HepG2 (cell line): ENCODE results near the gene ANK3. TPM values are rescaled to one million over a fixed set of nuclear protein-coding genes. Genes with fewer than 3 reads are reported as not detected.

Experiments used
- ATAC-seq: fragments of 200-7000 bp; cut with Tn5 transposase; 3 replicates; pipeline ENCODE4 v1.9.1; 2020; ENCODE audit warnings: mild to moderate bottlenecking, moderate library complexity
- BruUV-seq: library from RNA; stranded (reverse); fragments of 400-500 nt; replicated peaks from 2 replicates; lab custom pipeline; 2021; lab: Mats Ljungman, UMichigan
- CTCF ChIA-PET: fragments of 300-600 bp; formaldehyde crosslinking; extraction: SDS; loops from one replicate; lab custom pipeline; 2021; ENCODE audit warnings: low total read pairs, inconsistent platforms, low intra/inter-chr PET ratio; lab: Yijun Ruan, JAX
- POLR2A ChIA-PET: fragments of 350-600 bp; sonication (Branson Sonifier 250); formaldehyde crosslinking; loops from one replicate; lab custom pipeline; 2020; ENCODE audit warnings: antibody characterized with exemption, inconsistent platforms; lab: Yijun Ruan, JAX
- DNase-seq: peaks from one replicate; pipeline ENCODE4 v3.0.0-alpha.2; 2015; ENCODE audit warnings: low spot score
- FAIRE-seq: peaks from 3 replicates; lab custom pipeline; 2011; peaks lifted over from hg19 to GRCh38; lab: Jason Lieb, UNC
- H2AFZ ChIP-seq: one replicate; pipeline ENCODE4 v1.6.1; 2011; ENCODE audit warnings: low read length, inconsistent platforms
- H3K27ac ChIP-seq: fragments of 300-600 bp; 3 replicates; pipeline ENCODE4 v1.8.0; 2011; ENCODE audit warnings: mixed run types, mild to moderate bottlenecking, mixed read lengths, low read length, inconsistent platforms; ENCODE audit not compliant: insufficient read depth; ENCODE audit errors: extremely low read length
- H3K27me3 ChIP-seq, 2 experiments: fragments of 200-600 bp in 1 of 2; 2 replicates in 1 of 2; 3 replicates in 1 of 2; pipeline versions ENCODE4 v1.6.0 to v1.8.0; 2011; ENCODE audit warnings: low read length in 2 of 2, mild to moderate bottlenecking in 2 of 2, moderate library complexity in 2 of 2, inconsistent platforms in 1 of 2; ENCODE audit not compliant: insufficient read depth in 2 of 2, control insufficient read depth in 1 of 2
- H3K36me3 ChIP-seq, 2 experiments: fragments of 200-600 bp in 1 of 2; replicated peaks in 1 of 2; 2 replicates in 1 of 2; 3 replicates in 1 of 2; pipeline versions ENCODE4 v1.5.1 to v1.8.0; 2011; ENCODE audit warnings: low read length in 2 of 2, inconsistent platforms in 1 of 2; ENCODE audit not compliant: insufficient read depth in 2 of 2, control insufficient read depth in 1 of 2
- H3K4me1 ChIP-seq: 2 replicates; pipeline ENCODE4 v1.5.1; 2012; ENCODE audit warnings: low read length, inconsistent platforms; ENCODE audit not compliant: insufficient read depth
- H3K4me2 ChIP-seq: 2 replicates; pipeline ENCODE4 v1.6.0; 2011; ENCODE audit warnings: low read depth, low read length, inconsistent platforms
- H3K4me3 ChIP-seq, 3 experiments: fragments of 200-600 bp in 1 of 3; sonication (generic), shearing (Covaris generic) in 1 of 3; replicated peaks in 1 of 3; 2 replicates each; pipeline ENCODE4 v1.5.1; 2011 to 2016; ENCODE audit warnings: low read length in 3 of 3, inconsistent platforms in 2 of 3, low read depth in 2 of 3, mild to moderate bottlenecking in 2 of 3, control low read depth in 1 of 3, mixed read lengths in 1 of 3; ENCODE audit not compliant: insufficient read depth in 1 of 3
- H3K79me2 ChIP-seq: one replicate; pipeline ENCODE4 v1.6.1; 2011; ENCODE audit warnings: low read length, inconsistent platforms; ENCODE audit not compliant: insufficient read depth
- H3K9ac ChIP-seq: 2 replicates; pipeline ENCODE4 v1.6.0; 2011; ENCODE audit warnings: mild to moderate bottlenecking, low read depth, low read length, inconsistent platforms; ENCODE audit not compliant: insufficient read depth
- H3K9me3 ChIP-seq: 2 replicates; pipeline ENCODE4 v1.5.1; 2012; ENCODE audit warnings: mild to moderate bottlenecking, low read length
- H4K20me1 ChIP-seq: 2 replicates; pipeline ENCODE4 v1.6.0; 2011; ENCODE audit warnings: inconsistent platforms, mild to moderate bottlenecking, low read length, moderate library complexity; ENCODE audit not compliant: insufficient read depth
- CREB1 ChIP-seq, 2 experiments: fragments of 450-650 bp in 1 of 2; IDR thresholded peaks; 2 replicates each; pipeline ENCODE4 v1.6.1; 2016 to 2017; ENCODE audit warnings: control low read depth in 1 of 2, mild to moderate bottlenecking in 1 of 2, missing compliant biosample characterization in 1 of 2, missing genetic modification characterization in 1 of 2
- HDAC6 ChIP-seq: fragments of 200-600 bp; sonication (generic); IDR thresholded peaks from 2 replicates; pipeline ENCODE4 v1.7.0; 2017; ENCODE audit warnings: mild to moderate bottlenecking, antibody characterized with exemption, low read length, low read depth
- HINFP ChIP-seq: sonication (generic); formaldehyde crosslinking; IDR thresholded peaks from 2 replicates; pipeline ENCODE4 v1.4.0; 2020; ENCODE audit warnings: low read depth, mild to moderate bottlenecking, missing genetic modification reagents
- HNF4A ChIP-seq: sonication (generic); formaldehyde crosslinking; IDR thresholded peaks from 2 replicates; pipeline ENCODE4 v1.4.0; 2020; ENCODE audit warnings: missing genetic modification reagents
- KIAA2018 ChIP-seq: sonication (generic); formaldehyde crosslinking; IDR thresholded peaks from 2 replicates; pipeline ENCODE4 v1.5.0; 2020; ENCODE audit warnings: mild to moderate bottlenecking, missing genetic modification reagents, borderline replicate concordance
- NBN ChIP-seq: fragments of 450-650 bp; conservative IDR thresholded peaks from 2 replicates; pipeline ENCODE4 v1.6.1; 2017
- NCOA2 ChIP-seq: sonication (generic); formaldehyde crosslinking; IDR thresholded peaks from 2 replicates; pipeline ENCODE4 v1.8.0; 2022; ENCODE audit warnings: inconsistent platforms
- PHF20 ChIP-seq: sonication (generic); formaldehyde crosslinking; IDR thresholded peaks from 2 replicates; pipeline ENCODE4 v1.5.0; 2020; ENCODE audit warnings: mild to moderate bottlenecking, missing genetic modification reagents
- RFX1 ChIP-seq: fragments of 450-650 bp; IDR thresholded peaks from 2 replicates; pipeline ENCODE4 v1.6.1; 2017
- SETDB1 ChIP-seq: sonication (generic); formaldehyde crosslinking; IDR thresholded peaks from 2 replicates; pipeline ENCODE4 v1.5.1; 2020; ENCODE audit warnings: missing genetic modification reagents, mild to moderate bottlenecking, borderline replicate concordance
- TIGD3 ChIP-seq: sonication (generic); formaldehyde crosslinking; IDR thresholded peaks from 2 replicates; pipeline ENCODE4 v1.5.1; 2020; ENCODE audit warnings: mild to moderate bottlenecking, missing genetic modification reagents, borderline replicate concordance
- ZNF678 ChIP-seq: sonication (generic); formaldehyde crosslinking; IDR thresholded peaks from 2 replicates; pipeline ENCODE4 v1.4.0; 2020; ENCODE audit warnings: mild to moderate bottlenecking, missing genetic modification reagents
- ZNF737 ChIP-seq: sonication (generic); formaldehyde crosslinking; IDR thresholded peaks from 2 replicates; pipeline ENCODE4 v1.5.0; 2020; ENCODE audit warnings: missing genetic modification reagents, mild to moderate bottlenecking, borderline replicate concordance
- WGBS: methylation state at CpG from one replicate; pipeline ENCODE4 v1.1.6; 2017; ENCODE audit warnings: low lambda C conversion rate; 5-methylcytosine and 5-hydroxymethylcytosine counted together
- in situ Hi-C: cut with HindIII; loops from 2 replicates; pipeline ENCODE4 v1.10.0; 2017; ENCODE audit warnings: low pct_unique_long_range_greater_than_20kb; ENCODE audit not compliant: extremely low pct_ligation_motif_present
- intact Hi-C: fragments of 100-400 bp; cut with micrococcal nuclease; formaldehyde crosslinking; loops from one replicate; pipeline ENCODE4 v1.10.0; 2022; ENCODE audit not compliant: unreplicated experiment
- polyA plus RNA-seq, 8 experiments: library from polyadenylated mRNA; depleted of rRNA in 3 of 8; stranded (reverse) in 7 of 8; unstranded in 1 of 8; fragments of >200 nt; fragmentation: Illumina TruSeq in 4 of 8; extraction: Trizol in 4 of 8; gene quantifications; 2 replicates each; pipeline versions ENCODE4 v1.2.1 to v1.2.3, GENCODE V29; 2011 to 2016; ENCODE audit warnings: low read depth in 4 of 8, missing spikeins in 1 of 8, mixed read lengths in 1 of 8; ENCODE audit not compliant: insufficient read depth in 1 of 8
- total RNA-seq, 5 experiments: library from RNA; depleted of rRNA; stranded (reverse); fragments of >200 nt; fragmentation: Illumina TruSeq; extraction: Trizol; gene quantifications; 2 replicates each; pipeline ENCODE4 v1.2.3, GENCODE V29; 2016; ENCODE audit warnings: low read depth in 1 of 5

ANK3 gene
- total and polyA plus RNA-seq, 2 of the 13 experiments (the other 11 are each of a cell fraction or from before 2014, with no cell fraction given): not detected

GRCh38 chr10:60192946-60193345, 196.7 kb downstream of the ANK3 start (continued):
- no peak for TF ChIP-seq SETDB1 (CRISPR knock-in tag)
- no peak for TF ChIP-seq NBN
- no peak for TF ChIP-seq HNF4A
- no peak for TF ChIP-seq RFX1
- no peak for TF ChIP-seq HDAC6

GRCh38 chr10:60189861-60190475, 199.7 kb downstream of the ANK3 start:
- ATAC-seq (no peak), FAIRE-seq (no peak), DNase-seq (no peak)
- ChIA-PET CTCF (no interaction called here), POLR2A (no interaction called here)
- in situ Hi-C loops (no loop called here), intact Hi-C loops (no loop called here)
- Histone ChIP-seq H3K4me3 (no peak overlapping the region), H3K36me3 (no peaks in the 10 kb centered on the region), H2AFZ (no peak overlapping the region), H3K9ac (no peak overlapping the region), H3K27me3 (no peaks in the 10 kb centered on the region), H3K79me2 (no peaks in the 10 kb centered on the region), H3K4me2 (no peak overlapping the region), H3K9me3 (no peaks in the 10 kb centered on the region), H3K4me1 (no peaks in the 10 kb centered on the region), H4K20me1 (no peaks in the 10 kb centered on the region), H3K27ac (no peak overlapping the region)
- BruUV-seq: no TSS peak
- 8% methylated on average over 1 of the region's 1 CpG for WGBS
- TF ChIP-seq HINFP (CRISPR knock-in tag) (no peak), NCOA2 (no peak), PHF20 (CRISPR knock-in tag) (no peak), CREB1 (IDR thresholded peaks at IDR 0.05) (no peak), CREB1 (CRISPR knock-in tag; IDR thresholded peaks at IDR 0.05) (no peak), TIGD3 (CRISPR knock-in tag) (no peak), KIAA2018 (CRISPR knock-in tag) (no peak), ZNF737 (no peak), ZNF678 (CRISPR knock-in tag) (no peak)
